Peyer's patch (tissue), 4 donors: ENCODE results near the gene MICB. TPM values are rescaled to one million over a fixed set of nuclear protein-coding genes. Genes with fewer than 3 reads are reported as not detected.

Experiments
- DNase-seq, 3 donors: peaks; one replicate each; pipeline ENCODE4 v3.0.0-alpha.2; 2017 to 2019
- H3K27ac ChIP-seq, 4 donors: fragments of 200-600 bp; sonication (generic); one replicate each; pipeline ENCODE4 v1.5.1; 2016 to 2019
- H3K27me3 ChIP-seq, 2 donors: fragments of 200-600 bp; sonication (generic); one replicate each; pipeline ENCODE4 v1.5.1; 2019
- H3K36me3 ChIP-seq, 3 donors: fragments of 200-600 bp; sonication (generic); one replicate each; pipeline ENCODE4 v1.5.1; 2016 to 2019
- H3K4me1 ChIP-seq, 4 donors: fragments of 200-600 bp; sonication (generic); one replicate each; pipeline ENCODE4 v1.5.1; 2016 to 2019
- H3K4me3 ChIP-seq, 4 donors: fragments of 200-600 bp; sonication (generic); 1 replicate in 3 of 4; 2 replicates in 1 of 4; pipeline ENCODE4 v1.5.1; 2016 to 2019; ENCODE audit warnings: mild to moderate bottlenecking in 1 of 4
- H3K9me3 ChIP-seq, 4 donors: fragments of 200-600 bp; sonication (generic); one replicate each; pipeline ENCODE4 v1.5.1; 2016 to 2019; ENCODE audit warnings: mild to moderate bottlenecking in 1 of 4
- POLR2A ChIP-seq, 2 donors: fragments of 450-650 bp; IDR thresholded peaks; one replicate each; pipeline ENCODE4 v1.5.1; 2017; ENCODE audit warnings: antibody characterized with exemption in 2 of 2, mild to moderate bottlenecking in 2 of 2, moderate library complexity in 2 of 2
- small RNA-seq, 2 donors: library from RNA; depleted of rRNA; stranded (forward); fragments of <200 nt; gene quantifications; one replicate each; pipeline ENCODE3, GENCODE V24; 2016
- total RNA-seq, 4 donors: library from RNA; depleted of rRNA; stranded (reverse); fragments of >200 nt; gene quantifications; one replicate each; pipeline ENCODE4 v1.1.0, GENCODE V29; 2016
- TF ChIP-seq, protein P1 (sequence below), 6 experiments: fragments of 450-650 bp in 4 of 6; fragments of 200-600 bp in 2 of 6; sonication (generic) in 1 of 6; IDR thresholded peaks; one replicate each; pipeline ENCODE4 v1.5.1; 2017 to 2019; ENCODE audit warnings: antibody characterized with exemption in 6 of 6, mild to moderate bottlenecking in 3 of 6, moderate library complexity in 1 of 6

The MICB gene
- total RNA-seq, 4 donors from 2014 or later, result 4.7 to 9.9 (median 8.0) TPM

GRCh38 chr6:31558318-31558625, 60.3 kb downstream of the MICB start:
- Histone ChIP-seq H3K4me1 (peaks cover 0 to 42% (median 31%) of the 10 kb centered on the region in 4 donors), H3K27me3 (no peaks in the 10 kb centered on the region), H3K27ac (peak overlapping the region in 3 of 4 donors; percentile 29 to 77 (median 60)), H3K9me3 (no peaks in the 10 kb centered on the region), H3K4me3 (peak overlapping the region in 2 of 4 donors; percentile 11 to 32), H3K36me3 (peaks cover 0 to 41% (median 0%) of the 10 kb centered on the region in 3 donors)
- TF ChIP-seq, protein P1, sequence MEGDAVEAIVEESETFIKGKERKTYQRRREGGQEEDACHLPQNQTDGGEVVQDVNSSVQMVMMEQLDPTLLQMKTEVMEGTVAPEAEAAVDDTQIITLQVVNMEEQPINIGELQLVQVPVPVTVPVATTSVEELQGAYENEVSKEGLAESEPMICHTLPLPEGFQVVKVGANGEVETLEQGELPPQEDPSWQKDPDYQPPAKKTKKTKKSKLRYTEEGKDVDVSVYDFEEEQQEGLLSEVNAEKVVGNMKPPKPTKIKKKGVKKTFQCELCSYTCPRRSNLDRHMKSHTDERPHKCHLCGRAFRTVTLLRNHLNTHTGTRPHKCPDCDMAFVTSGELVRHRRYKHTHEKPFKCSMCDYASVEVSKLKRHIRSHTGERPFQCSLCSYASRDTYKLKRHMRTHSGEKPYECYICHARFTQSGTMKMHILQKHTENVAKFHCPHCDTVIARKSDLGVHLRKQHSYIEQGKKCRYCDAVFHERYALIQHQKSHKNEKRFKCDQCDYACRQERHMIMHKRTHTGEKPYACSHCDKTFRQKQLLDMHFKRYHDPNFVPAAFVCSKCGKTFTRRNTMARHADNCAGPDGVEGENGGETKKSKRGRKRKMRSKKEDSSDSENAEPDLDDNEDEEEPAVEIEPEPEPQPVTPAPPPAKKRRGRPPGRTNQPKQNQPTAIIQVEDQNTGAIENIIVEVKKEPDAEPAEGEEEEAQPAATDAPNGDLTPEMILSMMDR (IDR thresholded peaks at IDR 0.05), result no peak
- no peak for TF ChIP-seq POLR2A (IDR thresholded peaks at IDR 0.05)
- no peak for DNase-seq

- peak overlapping the region in 1 of 4 donors; percentile 32 for H3K4me3 ChIP-seq
- TF ChIP-seq POLR2A (IDR thresholded peaks at IDR 0.05), result no peak
- TF ChIP-seq, protein P1 (IDR thresholded peaks at IDR 0.05), result no peak
- H3K27ac ChIP-seq, result peak overlapping the region; percentile 29 to 77 (median 46)
- H3K4me1 ChIP-seq, result peaks cover 0 to 42% (median 30%) of the 10 kb centered on the region in 4 donors
- H3K36me3 ChIP-seq, result peaks cover 0 to 35% (median 0%) of the 10 kb centered on the region in 3 donors
- peak in 2 of 3 donors; percentile 79 to 81 for DNase-seq
- H3K9me3 ChIP-seq, result no peaks in the 10 kb centered on the region
- H3K27me3 ChIP-seq, result no peaks in the 10 kb centered on the region
Measured at GRCh38 chr6:31558631-31559500, 60.9 kb downstream of the MICB start.

DNA sequence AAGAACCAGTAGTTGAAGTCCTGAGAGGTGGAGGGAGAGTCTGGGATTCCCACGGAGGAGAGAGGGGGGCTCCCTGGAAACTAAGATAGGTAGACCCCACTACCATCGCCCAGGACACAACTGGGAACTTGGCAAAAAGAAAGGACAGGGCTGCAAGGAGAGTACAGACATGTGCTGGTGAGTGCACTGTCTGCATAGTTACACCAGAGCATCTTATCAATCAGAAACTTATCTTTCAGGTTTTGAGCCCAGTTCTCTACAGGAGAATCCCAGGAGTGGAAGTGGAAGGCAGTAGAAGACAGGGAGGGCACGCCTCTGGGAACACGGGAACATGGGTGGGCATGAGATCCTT, 61.6 kb downstream of the MICB start:
- peak overlapping the region in 1 of 4 donors; percentile 18 for H3K4me3 ChIP-seq
- no peaks in the 10 kb centered on the region for H3K9me3 ChIP-seq
- H3K27me3 ChIP-seq, result no peaks in the 10 kb centered on the region
- H3K36me3 ChIP-seq, result peaks cover 0 to 32% (median 0%) of the 10 kb centered on the region in 3 donors
- peak overlapping the region; percentile 29 to 77 (median 46) for H3K27ac ChIP-seq
- peaks cover 0 to 42% (median 30%) of the 10 kb centered on the region in 4 donors for H3K4me1 ChIP-seq
- TF ChIP-seq POLR2A (IDR thresholded peaks at IDR 0.05), result no peak
- TF ChIP-seq, protein P1 (IDR thresholded peaks at IDR 0.05), result no peak
- no peak for DNase-seq

GRCh38 chr6:31559958-31560696, 62.2 kb downstream of the MICB start:
- no peaks in the 10 kb centered on the region for H3K9me3 ChIP-seq
- H3K27ac ChIP-seq, result peak overlapping the region; percentile 29 to 77 (median 46)
- peak in 2 of 3 donors; percentile 88 to 89 for DNase-seq
- TF ChIP-seq, protein P1 (IDR thresholded peaks at IDR 0.05), result no peak
- no peak for TF ChIP-seq POLR2A (IDR thresholded peaks at IDR 0.05)
- H3K4me1 ChIP-seq, result peaks cover 0 to 42% (median 30%) of the 10 kb centered on the region in 4 donors
- H3K27me3 ChIP-seq, result no peaks in the 10 kb centered on the region
- peaks cover 0 to 32% (median 0%) of the 10 kb centered on the region in 3 donors for H3K36me3 ChIP-seq
- H3K4me3 ChIP-seq, result peak overlapping the region in 1 of 4 donors; percentile 18

- peaks cover 0 to 31% (median 0%) of the 10 kb centered on the region in 3 donors for H3K36me3 ChIP-seq
- peaks cover 0 to 42% (median 30%) of the 10 kb centered on the region in 4 donors for H3K4me1 ChIP-seq
- H3K27me3 ChIP-seq, result no peaks in the 10 kb centered on the region
- H3K4me3 ChIP-seq, result no peak overlapping the region
- TF ChIP-seq POLR2A (IDR thresholded peaks at IDR 0.05), result no peak
- TF ChIP-seq, protein P1 (IDR thresholded peaks at IDR 0.05), result no peak
- DNase-seq, result no peak
- H3K27ac ChIP-seq, result peak overlapping the region; percentile 29 to 77 (median 46)
- H3K9me3 ChIP-seq, result no peaks in the 10 kb centered on the region
Measured at GRCh38 chr6:31560697-31561058, 62.7 kb downstream of the MICB start.

Small RNA genes within 50 kb of the gene (small RNA-seq; reads per million reads assigned to genes)
- 0 reads per million in 2 donors for gene AL663061.1
- gene RF00019, result 0 reads per million in 2 donors
- 198 to 277 reads per million in 2 donors for gene SNORD117
- 0 reads per million in 2 donors for gene SNORD84

Other genes starting within 250 kb of the MICB start
- gene HLA-C, start 226.1 kb upstream of the MICB start, total RNA-seq, result 1,000 to 10,000 TPM in 2 of 4 donors, 100 to 1,000 TPM in 2; 144 to 1,614 (median 839) TPM
- gene HLA-B, start 141.0 kb upstream of the MICB start, total RNA-seq, result 1,000 to 10,000 TPM in 3 of 4 donors, 100 to 1,000 TPM in 1; 835 to 3,384 (median 2,517) TPM
- gene MICA, start 94.5 kb upstream of the MICB start, total RNA-seq, result 10 to 100 TPM; 21.0 to 71.0 (median 29.1) TPM
- not detected for gene MCCD1, start 30.8 kb downstream of the MICB start, total RNA-seq
- gene DDX39B, start 43.9 kb downstream of the MICB start, total RNA-seq, result 1,000 to 10,000 TPM in 1 of 4 donors, 100 to 1,000 TPM in 3; 161 to 1,087 (median 280) TPM
- not detected for gene ATP6V1G2, start 48.5 kb downstream of the MICB start, total RNA-seq
- 10 to 100 TPM; 20.0 to 34.5 (median 30.1) TPM for gene NFKBIL1, start 49.5 kb downstream of the MICB start, total RNA-seq
- not detected for gene LTA, start 74.1 kb downstream of the MICB start, total RNA-seq
- 1 to 10 TPM in 1 of 4 donors, under 1 TPM in 1, not detected in 2; 0.67 to 3.4 TPM for gene TNF, start 77.4 kb downstream of the MICB start, total RNA-seq
- gene LTB, start 84.3 kb downstream of the MICB start, total RNA-seq, result 10 to 100 TPM in 1 of 4 donors, not detected in 3; 14.9 TPM
- 10 to 100 TPM in 1 of 4 donors, 1 to 10 TPM in 1, not detected in 2; 2.5 to 11.6 TPM for gene LST1, start 88.1 kb downstream of the MICB start, total RNA-seq
- gene NCR3, start 94.9 kb downstream of the MICB start, total RNA-seq, result not detected
- gene AIF1, start 117.1 kb downstream of the MICB start, total RNA-seq, result 100 to 1,000 TPM in 1 of 4 donors, 10 to 100 TPM in 1, 1 to 10 TPM in 2; 6.1 to 112 (median 11.2) TPM
- 100 to 1,000 TPM in 3 of 4 donors, 10 to 100 TPM in 1; 67.1 to 133 (median 126) TPM for gene PRRC2A, start 122.6 kb downstream of the MICB start, total RNA-seq
- gene BAG6, start 154.5 kb downstream of the MICB start, total RNA-seq, result 100 to 1,000 TPM; 242 to 421 (median 323) TPM
- 10 to 100 TPM in 3 of 4 donors, not detected in 1; 10.0 to 34.9 (median 10.9) TPM for gene APOM, start 157.7 kb downstream of the MICB start, total RNA-seq
- gene C6orf47, start 162.6 kb downstream of the MICB start, total RNA-seq, result 10 to 100 TPM; 26.4 to 46.7 (median 37.2) TPM
- gene GPANK1, start 166.9 kb downstream of the MICB start, total RNA-seq, result 10 to 100 TPM; 29.4 to 63.5 (median 41.9) TPM
- 100 to 1,000 TPM; 209 to 243 (median 227) TPM for gene CSNK2B, start 167.9 kb downstream of the MICB start, total RNA-seq
- 10 to 100 TPM in 3 of 4 donors, 1 to 10 TPM in 1; 7.2 to 25.6 (median 19.7) TPM for gene LY6G5B, start 171.8 kb downstream of the MICB start, total RNA-seq
- not detected for gene LY6G5C, start 182.9 kb downstream of the MICB start, total RNA-seq
- gene ABHD16A, start 205.2 kb downstream of the MICB start, total RNA-seq, result 10 to 100 TPM; 44.1 to 92.6 (median 63.1) TPM
- gene LY6G6F, start 208.7 kb downstream of the MICB start, total RNA-seq, result not detected
- not detected for gene LY6G6D, start 217.2 kb downstream of the MICB start, total RNA-seq
- not detected for gene LY6G6C, start 223.6 kb downstream of the MICB start, total RNA-seq
- gene MPIG6B, start 225.2 kb downstream of the MICB start, total RNA-seq, result not detected
- 100 to 1,000 TPM in 1 of 4 donors, 10 to 100 TPM in 3; 25.6 to 136 (median 53.3) TPM for gene DDAH2, start 231.2 kb downstream of the MICB start, total RNA-seq
- 100 to 1,000 TPM; 207 to 307 (median 270) TPM for gene CLIC1, start 238.4 kb downstream of the MICB start, total RNA-seq
- gene MSH5, start 241.9 kb downstream of the MICB start, total RNA-seq, result 10 to 100 TPM; 21.4 to 72.6 (median 46.1) TPM